PC-9 (cell line): Measurements from ENCODE around the gene CEBPA. TPM values are rescaled to one million over a fixed set of nuclear protein-coding genes. Genes with fewer than 3 reads are reported as not detected.

ENCODE experiments used
- BruUV-seq: library from RNA; stranded (reverse); fragments of 400-500 nt; replicated peaks from 2 replicates; lab custom pipeline; 2021; lab: Mats Ljungman, UMichigan
- CTCF ChIA-PET: fragments of 300-600 bp; sonication (Branson Sonifier 250); formaldehyde crosslinking; loops from one replicate; lab custom pipeline; 2022; ENCODE audit warnings: antibody characterized with exemption; lab: Charles Lee
- POLR2A ChIA-PET: fragments of 300-600 bp; sonication (Branson Sonifier 250); formaldehyde crosslinking; loops from one replicate; lab custom pipeline; 2022; ENCODE audit warnings: antibody characterized with exemption; ENCODE audit not compliant: unreplicated experiment; lab: Charles Lee
- DNase-seq, 2 experiments: peaks; one replicate each; pipeline versions ENCODE4 v3.0.0 to v3.0.0-alpha.2; 2015 to 2022; ENCODE audit warnings: mixed read lengths in 1 of 2
- H2AFZ ChIP-seq: fragments of 200-600 bp; sonication (generic); 2 replicates; pipeline ENCODE4 v1.8.1; 2017; ENCODE audit warnings: antibody characterized with exemption
- H3F3A ChIP-seq: fragments of 200-600 bp; sonication (generic); 2 replicates; pipeline ENCODE4 v1.8.1; 2017; ENCODE audit warnings: antibody characterized with exemption, mild to moderate bottlenecking, low read depth; ENCODE audit not compliant: insufficient read depth
- H3K27ac ChIP-seq: fragments of 200-600 bp; sonication (generic); 2 replicates; pipeline ENCODE4 v1.6.1; 2016; ENCODE audit warnings: mixed run types
- H3K27me3 ChIP-seq: fragments of 200-600 bp; sonication (generic); 2 replicates; pipeline ENCODE4 v1.6.1; 2016; ENCODE audit warnings: low read depth, mixed run types; ENCODE audit not compliant: insufficient read depth
- H3K36me3 ChIP-seq: fragments of 200-600 bp; sonication (generic); 2 replicates; pipeline ENCODE4 v1.6.1; 2016; ENCODE audit warnings: low read depth, mixed run types
- H3K4me1 ChIP-seq: fragments of 200-600 bp; sonication (generic); replicated peaks from 2 replicates; pipeline ENCODE4 v1.6.1; 2016; ENCODE audit warnings: mixed run types; ENCODE audit not compliant: insufficient read depth
- H3K4me2 ChIP-seq: fragments of 200-600 bp; sonication (generic); 2 replicates; pipeline ENCODE4 v1.6.1; 2017; ENCODE audit warnings: mixed run types
- H3K4me3 ChIP-seq: fragments of 200-600 bp; sonication (generic); 2 replicates; pipeline ENCODE4 v1.6.1; 2016; ENCODE audit warnings: mixed run types
- H3K79me2 ChIP-seq: fragments of 200-600 bp; sonication (generic); 2 replicates; pipeline ENCODE4 v1.6.1; 2017; ENCODE audit warnings: low read depth, mixed run types
- H3K9me2 ChIP-seq: fragments of 200-600 bp; sonication (generic); 2 replicates; pipeline ENCODE4 v1.8.1; 2017; ENCODE audit warnings: mild to moderate bottlenecking; ENCODE audit not compliant: insufficient read depth
- H3K9me3 ChIP-seq: fragments of 200-600 bp; sonication (generic); 2 replicates; pipeline ENCODE4 v1.8.1; 2016; ENCODE audit warnings: low read depth; ENCODE audit not compliant: insufficient read depth
- H4K20me1 ChIP-seq: fragments of 200-600 bp; sonication (generic); 2 replicates; pipeline ENCODE4 v1.8.1; 2017; ENCODE audit not compliant: insufficient read depth
- EZH2 ChIP-seq: fragments of 200-600 bp; sonication (generic); IDR thresholded peaks from 2 replicates; pipeline ENCODE4 v1.8.0; 2017; ENCODE audit warnings: antibody characterized with exemption, low read depth
- intact Hi-C: fragments of 100-400 bp; cut with micrococcal nuclease; formaldehyde crosslinking; loops from one replicate; pipeline ENCODE4 v1.10.0; 2022; ENCODE audit not compliant: unreplicated experiment
- total RNA-seq: library from RNA; stranded (reverse); gene quantifications from 2 replicates; pipeline ENCODE4 v1.2.3, GENCODE V29; 2021
- TF ChIP-seq, protein P1 (sequence below): fragments of 200-600 bp; sonication (generic); conservative IDR thresholded peaks from 2 replicates; pipeline ENCODE4 v1.6.1; 2017; ENCODE audit warnings: mixed run types, antibody characterized with exemption, mild to moderate bottlenecking, moderate library complexity

Gene CEBPA
- total RNA-seq, 1 experiment from 2014 or later = 8.9 TPM

DNA sequence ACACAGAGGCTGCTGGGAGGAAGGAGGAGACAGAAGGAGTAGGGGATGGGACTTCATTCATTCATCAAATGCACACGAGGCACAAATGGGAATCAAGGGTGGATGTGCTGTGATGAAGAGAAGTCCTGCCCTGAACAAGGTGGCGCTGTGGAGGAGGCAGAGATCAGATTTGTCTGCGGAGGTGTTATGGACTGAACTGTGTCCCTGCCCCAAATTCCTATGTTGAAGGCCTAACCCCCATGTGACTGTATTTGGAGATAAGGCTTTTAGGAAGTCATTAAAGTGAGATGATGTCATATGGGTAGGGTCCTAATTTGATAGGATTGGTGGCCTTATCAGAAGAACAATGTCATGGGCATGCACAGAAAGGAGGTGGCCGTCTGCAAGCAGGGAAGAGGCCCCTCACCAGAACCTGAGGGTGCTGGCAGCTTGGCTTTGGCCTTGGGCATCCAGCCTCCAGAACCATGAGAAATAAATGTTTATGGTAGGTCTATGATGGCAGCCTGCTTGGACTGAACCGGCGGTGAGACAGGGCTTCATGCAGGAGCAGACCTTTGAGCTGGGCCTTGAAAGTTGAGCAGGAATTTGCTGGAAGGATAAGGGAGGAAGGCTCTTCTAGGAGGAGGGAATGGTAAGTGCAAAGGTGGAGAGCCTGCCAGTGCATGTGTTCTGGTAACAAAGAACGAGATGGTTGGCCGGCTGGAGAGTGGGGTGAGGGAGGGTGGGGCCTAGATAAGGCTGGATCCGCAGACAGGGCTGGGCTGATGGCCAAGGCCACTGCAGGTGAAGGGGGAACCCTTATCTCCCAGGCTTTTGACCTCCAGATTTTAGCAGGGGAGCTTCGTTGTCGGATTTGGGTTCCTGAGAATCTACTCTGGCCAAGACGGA, 2.7 kb upstream of the CEBPA start:
- no peaks in the 10 kb centered on the region for H4K20me1 ChIP-seq
- no peak overlapping the region for H3K27ac ChIP-seq
- H3K36me3 ChIP-seq = no peaks in the 10 kb centered on the region
- no peak overlapping the region for H3K4me3 ChIP-seq
- H3K4me1 ChIP-seq = peaks cover 13% of the 10 kb centered on the region
- no peak for DNase-seq
- no peaks in the 10 kb centered on the region for H3F3A ChIP-seq
- CTCF ChIA-PET = no interaction called here
- 0 out of 2 replicates have a peak, but pooled peaks cover 6% of the 10 kb centered on the region for H3K79me2 ChIP-seq
- no peak overlapping the region for H2AFZ ChIP-seq
- intact Hi-C loops = loop anchor here (10.0 kb wide), 1 partner anchor 130 kb away; no protein-coding TSS in a partner anchor
- H3K27me3 ChIP-seq = no peaks in the 10 kb centered on the region
- H3K9me3 ChIP-seq = no peaks in the 10 kb centered on the region
- no TSS peak for BruUV-seq
- POLR2A ChIA-PET = no interaction called here
- H3K9me2 ChIP-seq = no peaks in the 10 kb centered on the region
- no peak overlapping the region for H3K4me2 ChIP-seq
- TF ChIP-seq, protein P1, sequence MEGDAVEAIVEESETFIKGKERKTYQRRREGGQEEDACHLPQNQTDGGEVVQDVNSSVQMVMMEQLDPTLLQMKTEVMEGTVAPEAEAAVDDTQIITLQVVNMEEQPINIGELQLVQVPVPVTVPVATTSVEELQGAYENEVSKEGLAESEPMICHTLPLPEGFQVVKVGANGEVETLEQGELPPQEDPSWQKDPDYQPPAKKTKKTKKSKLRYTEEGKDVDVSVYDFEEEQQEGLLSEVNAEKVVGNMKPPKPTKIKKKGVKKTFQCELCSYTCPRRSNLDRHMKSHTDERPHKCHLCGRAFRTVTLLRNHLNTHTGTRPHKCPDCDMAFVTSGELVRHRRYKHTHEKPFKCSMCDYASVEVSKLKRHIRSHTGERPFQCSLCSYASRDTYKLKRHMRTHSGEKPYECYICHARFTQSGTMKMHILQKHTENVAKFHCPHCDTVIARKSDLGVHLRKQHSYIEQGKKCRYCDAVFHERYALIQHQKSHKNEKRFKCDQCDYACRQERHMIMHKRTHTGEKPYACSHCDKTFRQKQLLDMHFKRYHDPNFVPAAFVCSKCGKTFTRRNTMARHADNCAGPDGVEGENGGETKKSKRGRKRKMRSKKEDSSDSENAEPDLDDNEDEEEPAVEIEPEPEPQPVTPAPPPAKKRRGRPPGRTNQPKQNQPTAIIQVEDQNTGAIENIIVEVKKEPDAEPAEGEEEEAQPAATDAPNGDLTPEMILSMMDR = no peak
- TF ChIP-seq EZH2 = no peak

DNA sequence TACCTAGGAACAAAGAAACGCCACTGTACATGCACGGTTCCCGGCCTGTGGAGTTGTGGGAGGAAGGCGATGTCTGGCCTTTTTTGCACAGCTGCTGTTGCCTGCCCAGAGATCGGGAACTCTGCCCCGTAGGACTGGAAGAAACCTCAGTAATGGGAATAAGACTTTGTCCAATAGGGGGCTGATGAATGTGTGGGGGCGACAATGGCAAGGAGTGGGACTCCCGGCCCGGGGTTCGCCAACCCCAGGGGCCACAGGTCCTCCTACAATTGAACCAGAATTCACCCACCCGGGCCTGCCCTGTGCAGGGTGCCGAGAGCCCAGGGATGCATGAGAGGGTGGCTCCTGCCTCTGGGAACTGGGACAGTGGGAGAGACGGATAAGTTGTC, 2.0 kb upstream of the CEBPA start:
- ChIA-PET CTCF (no interaction called here), POLR2A (no interaction called here)
- no peak overlapping the region for H3K4me2 ChIP-seq
- H3K4me1 ChIP-seq = peaks cover 20% of the 10 kb centered on the region
- H3K27ac ChIP-seq = no peak overlapping the region
- no peaks in the 10 kb centered on the region for H3K27me3 ChIP-seq
- H3K79me2 ChIP-seq = 0 out of 2 replicates have a peak, but pooled peaks cover 6% of the 10 kb centered on the region
- H3K4me3 ChIP-seq = no peak overlapping the region
- DNase-seq = no peak
- no peak overlapping the region for H2AFZ ChIP-seq
- BruUV-seq = TSS peak; percentile 56
- H3K36me3 ChIP-seq = no peaks in the 10 kb centered on the region
- no peaks in the 10 kb centered on the region for H3K9me2 ChIP-seq
- H3F3A ChIP-seq = no peaks in the 10 kb centered on the region
- no peaks in the 10 kb centered on the region for H3K9me3 ChIP-seq
- TF ChIP-seq EZH2 = no peak
- TF ChIP-seq, protein P1 = no peak
- H4K20me1 ChIP-seq = no peaks in the 10 kb centered on the region
- intact Hi-C loops = loop anchor here (10.0 kb wide), 1 partner anchor 130 kb away; no protein-coding TSS in a partner anchor

DNA sequence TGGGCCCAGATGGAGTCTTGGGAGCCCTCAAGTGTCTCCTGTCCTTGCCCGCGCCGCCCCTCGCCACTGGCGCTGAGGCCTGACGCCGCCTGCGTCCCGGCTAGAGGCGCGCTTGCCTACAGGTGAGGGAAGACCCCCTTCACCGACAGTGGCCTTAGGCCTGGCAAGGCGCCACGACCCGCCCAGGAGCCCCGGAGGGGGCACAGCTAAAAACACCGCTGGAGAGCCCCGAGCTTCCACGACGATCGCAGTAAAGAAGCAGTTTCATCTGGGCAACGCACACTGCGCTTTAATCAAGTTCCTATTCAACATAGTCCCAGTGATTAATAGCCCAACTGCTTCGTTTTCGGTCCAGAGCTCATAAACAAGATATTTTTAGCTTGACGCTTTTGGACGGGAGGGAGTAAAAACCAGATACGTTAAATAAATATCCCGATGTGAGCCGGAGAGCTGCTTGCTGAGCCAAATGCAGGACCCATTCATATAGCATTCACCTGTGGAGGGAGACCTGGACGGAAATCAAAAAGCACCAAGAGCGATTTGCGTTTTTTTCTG, 1.5 kb upstream of the CEBPA start:
- ChIA-PET CTCF (interaction anchor here (0.6 kb wide), 1 partner anchor 127 kb away, joined by 4 read pairs; no protein-coding TSS in a partner anchor), POLR2A (no interaction called here)
- H3K4me1 ChIP-seq = peaks cover 25% of the 10 kb centered on the region
- intact Hi-C loops = loop anchor here (2.0 to 10.0 kb wide), 3 partner anchors 61 to 129 kb away; no protein-coding TSS in a partner anchor
- H4K20me1 ChIP-seq = no peaks in the 10 kb centered on the region
- no peak overlapping the region for H3K4me3 ChIP-seq
- no TSS peak for BruUV-seq
- no peaks in the 10 kb centered on the region for H3K36me3 ChIP-seq
- no peaks in the 10 kb centered on the region for H3K27me3 ChIP-seq
- H3K9me2 ChIP-seq = no peaks in the 10 kb centered on the region
- no peak overlapping the region for H2AFZ ChIP-seq
- peak overlapping the region; percentile 90; the same call in 1 of the 2 replicates for H3K4me2 ChIP-seq
- 0 out of 2 replicates have a peak, but pooled peaks cover 6% of the 10 kb centered on the region for H3K79me2 ChIP-seq
- no peak overlapping the region for H3K27ac ChIP-seq
- no peaks in the 10 kb centered on the region for H3F3A ChIP-seq
- TF ChIP-seq EZH2 = no peak
- no peaks in the 10 kb centered on the region for H3K9me3 ChIP-seq
- DNase-seq = no peak
